ENCODE results near the gene ORAI2.
"Not testable (repeated sequence)": the region's sequence is repeated elsewhere in the genome, so short reads cannot be mapped to it uniquely, and the experiment has no call there.

- TF ChIP-seq POLR2AphosphoS5, TAF1, POLR2A, SPI1 (IDR thresholded peaks at IDR 0.05; ENCODE audit: low read depth, low read length): not testable (repeated sequence)
Observed at GRCh38 chr7:102494473-102495149, 61.2 kb downstream of the ORAI2 start.

All from GM12891 (cell line).